Ectodermal cell (in vitro differentiated cells): Measurements from ENCODE around the gene RNF148.
"Not testable (repeated sequence)": the region's sequence is repeated elsewhere in the genome, so short reads cannot be mapped to it uniquely, and the experiment has no call there.

Experiments used
- H3K27ac ChIP-seq: 2 replicates; pipeline ENCODE4 v1.7.0; 2013; ENCODE audit warnings: mild to moderate bottlenecking, low read depth, low read length; ENCODE audit not compliant: insufficient read depth, poor library complexity, severe bottlenecking
- H3K27me3 ChIP-seq: 2 replicates; pipeline ENCODE4 v1.7.0; 2013; ENCODE audit warnings: mild to moderate bottlenecking, low read length; ENCODE audit not compliant: insufficient read depth, control insufficient read depth, poor library complexity, severe bottlenecking
- H3K36me3 ChIP-seq: one replicate; pipeline ENCODE4 v1.7.0; 2013; ENCODE audit warnings: low read length; ENCODE audit not compliant: control insufficient read depth, insufficient read depth
- H3K4me1 ChIP-seq: one replicate; pipeline ENCODE4 v1.7.0; 2013; ENCODE audit warnings: low read length; ENCODE audit not compliant: control insufficient read depth, insufficient read depth
- H3K4me3 ChIP-seq: 2 replicates; pipeline ENCODE4 v1.7.0; 2013; ENCODE audit warnings: low read depth, low read length, control low read depth; ENCODE audit not compliant: insufficient read depth
- H3K9me3 ChIP-seq: 2 replicates; pipeline ENCODE4 v1.7.0; 2013; ENCODE audit warnings: mild to moderate bottlenecking, low read length, moderate library complexity; ENCODE audit not compliant: control insufficient read depth
- WGBS, 2 experiments: methylation state at CpG; one replicate each; pipeline ENCODE4 v1.1.7; 2013; ENCODE audit warnings: missing lambda C conversion rate in 2 of 2; 5-methylcytosine and 5-hydroxymethylcytosine counted together

RNF148 gene

GRCh38 chr7:122679269-122679709, 23.4 kb downstream of the RNF148 start:
- not testable (repeated sequence) for H3K27me3 ChIP-seq, H3K9me3 ChIP-seq, H3K4me3 ChIP-seq, H3K4me1 ChIP-seq, H3K27ac ChIP-seq, H3K36me3 ChIP-seq
- 53 to 56% methylated on average over 9 of the region's 9 CpGs for WGBS, 2 experiments

GRCh38 chr7:122677149-122677548, 25.6 kb downstream of the RNF148 start:
- 54 to 64% methylated on average over 1 of the region's 1 CpG for WGBS, 2 experiments
- no peaks in the 10 kb centered on the region for H3K27me3 ChIP-seq
- H3K9me3 ChIP-seq = no peaks in the 10 kb centered on the region
- H3K4me3 ChIP-seq = no peak overlapping the region
- H3K4me1 ChIP-seq = no peaks in the 10 kb centered on the region
- H3K36me3 ChIP-seq = no peaks in the 10 kb centered on the region
- no peak overlapping the region for H3K27ac ChIP-seq

DNA sequence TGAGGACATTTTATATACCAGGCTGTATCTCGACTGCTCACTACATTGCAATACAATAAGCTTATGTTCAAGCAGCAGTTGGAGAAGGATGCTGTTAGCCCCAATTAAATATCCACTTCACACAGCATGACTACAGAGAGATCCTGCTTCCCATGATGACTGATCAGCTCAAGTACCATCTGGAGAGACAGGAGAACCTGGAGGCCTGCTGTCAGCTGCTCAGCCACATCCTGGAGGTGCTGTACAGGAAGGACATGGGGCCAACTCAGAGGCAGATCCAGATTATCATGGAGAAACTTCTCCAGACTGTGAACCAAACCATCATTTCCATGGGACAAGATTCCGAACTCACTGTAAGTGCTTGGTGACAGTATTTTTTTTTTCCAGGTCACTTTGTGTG, 26.3 kb downstream of the RNF148 start:
- no peaks in the 10 kb centered on the region for H3K4me1 ChIP-seq
- H3K27ac ChIP-seq = no peak overlapping the region
- H3K27me3 ChIP-seq = no peaks in the 10 kb centered on the region
- no peak overlapping the region for H3K4me3 ChIP-seq
- 87 to 95% methylated on average over 2 of the region's 2 CpGs for WGBS, 2 experiments
- H3K9me3 ChIP-seq = no peaks in the 10 kb centered on the region
- no peaks in the 10 kb centered on the region for H3K36me3 ChIP-seq

DNA sequence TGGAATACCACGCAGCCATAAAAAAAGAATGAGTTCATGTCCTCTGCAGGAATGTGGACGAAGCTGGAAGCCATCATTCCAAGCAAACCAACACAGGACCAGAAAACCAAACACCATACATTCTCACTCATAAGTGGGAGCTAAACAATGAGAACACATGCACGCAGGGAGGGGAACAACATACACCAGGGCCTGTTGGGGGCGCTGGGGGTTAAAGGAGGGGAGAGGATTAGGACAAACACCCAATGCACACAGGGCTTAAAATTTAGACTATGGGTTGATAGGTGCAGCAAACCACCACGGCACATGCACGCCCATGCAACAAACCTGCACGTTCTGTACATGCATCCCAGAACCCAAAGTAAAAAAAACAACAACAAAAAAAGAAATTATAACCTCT, 27.1 kb downstream of the RNF148 start:
- no peaks in the 10 kb centered on the region for H3K9me3 ChIP-seq
- 89 to 96% methylated on average over 7 of the region's 7 CpGs for WGBS, 2 experiments
- H3K4me3 ChIP-seq = no peak overlapping the region
- no peaks in the 10 kb centered on the region for H3K4me1 ChIP-seq
- no peaks in the 10 kb centered on the region for H3K36me3 ChIP-seq
- H3K27ac ChIP-seq = no peak overlapping the region
- no peaks in the 10 kb centered on the region for H3K27me3 ChIP-seq

DNA sequence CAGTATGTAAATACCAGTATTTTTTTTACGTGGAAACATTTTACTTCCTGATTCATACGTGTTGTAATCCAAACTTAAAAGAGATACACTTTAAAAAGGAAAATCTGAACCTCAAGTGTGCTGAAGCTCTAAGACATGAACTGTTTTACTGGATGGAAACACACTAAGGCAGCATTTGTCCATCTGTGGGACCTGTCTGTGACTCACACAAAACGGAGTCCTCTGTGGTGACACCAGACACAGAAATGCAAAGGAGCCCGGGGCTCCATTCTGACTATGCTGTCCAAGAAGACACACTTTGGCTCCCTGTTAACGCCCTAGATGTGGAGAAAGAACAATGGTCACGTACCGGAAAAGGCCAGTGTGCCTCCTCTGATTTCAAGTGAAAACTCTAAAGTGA, 27.7 kb downstream of the RNF148 start:
- WGBS, 2 experiments = 96% methylated on average over 7 of the region's 7 CpGs
- H3K4me3 ChIP-seq = no peak overlapping the region
- H3K27ac ChIP-seq = no peak overlapping the region
- no peaks in the 10 kb centered on the region for H3K9me3 ChIP-seq
- no peaks in the 10 kb centered on the region for H3K4me1 ChIP-seq
- no peaks in the 10 kb centered on the region for H3K27me3 ChIP-seq
- no peaks in the 10 kb centered on the region for H3K36me3 ChIP-seq

- 93 to 96% methylated on average over 4 of the region's 4 CpGs for WGBS, 2 experiments
These were observed 28.2 kb downstream of the RNF148 start for GRCh38 chr7:122674502-122674901.

GRCh38 chr7:122673951-122674350, 28.8 kb downstream of the RNF148 start:
- no peaks in the 10 kb centered on the region for H3K9me3 ChIP-seq
- no peaks in the 10 kb centered on the region for H3K4me1 ChIP-seq
- no peaks in the 10 kb centered on the region for H3K36me3 ChIP-seq
- no peak overlapping the region for H3K4me3 ChIP-seq
- H3K27me3 ChIP-seq = no peaks in the 10 kb centered on the region
- no peak overlapping the region for H3K27ac ChIP-seq
- WGBS, 2 experiments = 96 to 97% methylated on average over 21 of the region's 21 CpGs

More at GRCh38 chr7:122674502-122674901, 28.2 kb downstream of the RNF148 start:
- Histone ChIP-seq H3K9me3 (no peaks in the 10 kb centered on the region), H3K36me3 (no peaks in the 10 kb centered on the region), H3K4me3 (no peak overlapping the region), H3K27ac (no peak overlapping the region), H3K27me3 (no peaks in the 10 kb centered on the region), H3K4me1 (no peaks in the 10 kb centered on the region)

DNA sequence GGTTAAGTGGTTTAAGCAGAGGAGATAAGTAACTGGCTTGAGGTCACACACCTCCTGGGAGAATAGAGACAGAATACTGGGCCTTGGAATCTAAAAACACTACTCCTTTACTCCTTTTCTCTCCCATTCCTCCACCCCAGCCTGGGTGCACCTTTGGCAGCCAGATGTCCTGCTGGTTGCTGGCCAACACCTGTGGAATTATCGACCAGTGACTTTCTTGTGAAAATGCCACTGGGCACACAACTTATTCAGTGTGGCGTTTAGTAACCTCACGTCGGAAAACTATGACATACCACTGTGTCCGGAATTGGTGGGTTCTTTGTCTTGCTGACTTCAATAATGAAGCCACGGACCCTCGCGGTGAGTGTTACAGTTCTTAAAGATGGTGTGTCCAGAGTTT, 30.2 kb downstream of the RNF148 start:
- H3K36me3 ChIP-seq = no peaks in the 10 kb centered on the region
- no peaks in the 10 kb centered on the region for H3K4me1 ChIP-seq
- no peaks in the 10 kb centered on the region for H3K9me3 ChIP-seq
- H3K27me3 ChIP-seq = no peaks in the 10 kb centered on the region
- no peak overlapping the region for H3K4me3 ChIP-seq
- H3K27ac ChIP-seq = no peak overlapping the region
- 94 to 97% methylated on average over 8 of the region's 8 CpGs for WGBS, 2 experiments

- no peak overlapping the region for H3K4me3 ChIP-seq
- H3K4me1 ChIP-seq = no peaks in the 10 kb centered on the region
- no peaks in the 10 kb centered on the region for H3K27me3 ChIP-seq
- no peak overlapping the region for H3K27ac ChIP-seq
- WGBS, 2 experiments = 93% methylated on average over 2 of the region's 2 CpGs; no CpG with 5 or more reads in 1 of the 2 experiments
- no peaks in the 10 kb centered on the region for H3K36me3 ChIP-seq
- H3K9me3 ChIP-seq = no peaks in the 10 kb centered on the region
These were observed 39.0 kb downstream of the RNF148 start for GRCh38 chr7:122663733-122664132.

DNA sequence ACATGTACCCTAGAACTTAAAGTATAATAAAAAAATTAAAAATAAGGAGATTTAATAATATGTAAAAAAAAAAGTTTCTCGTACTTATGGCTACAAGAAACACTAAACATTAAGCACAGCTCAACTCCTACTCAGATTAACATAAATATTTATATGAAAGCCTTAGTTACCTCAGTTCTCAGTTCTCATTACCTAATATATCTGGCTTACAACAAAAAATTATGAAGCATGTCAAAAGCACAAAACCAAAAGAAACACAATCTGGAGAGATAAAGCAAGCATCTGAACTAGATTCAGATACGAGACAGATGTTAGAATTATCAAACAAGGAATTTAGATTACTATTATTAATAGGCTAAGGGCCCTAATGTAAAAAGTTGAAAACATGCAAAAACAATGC, 43.9 kb downstream of the RNF148 start:
- no peaks in the 10 kb centered on the region for H3K36me3 ChIP-seq
- no peaks in the 10 kb centered on the region for H3K27me3 ChIP-seq
- no peak overlapping the region for H3K27ac ChIP-seq
- no peaks in the 10 kb centered on the region for H3K4me1 ChIP-seq
- no peak overlapping the region for H3K4me3 ChIP-seq
- no peaks in the 10 kb centered on the region for H3K9me3 ChIP-seq
- WGBS, 2 experiments = 83 to 92% methylated on average over 1 to 2 of the region's 2 CpGs

DNA sequence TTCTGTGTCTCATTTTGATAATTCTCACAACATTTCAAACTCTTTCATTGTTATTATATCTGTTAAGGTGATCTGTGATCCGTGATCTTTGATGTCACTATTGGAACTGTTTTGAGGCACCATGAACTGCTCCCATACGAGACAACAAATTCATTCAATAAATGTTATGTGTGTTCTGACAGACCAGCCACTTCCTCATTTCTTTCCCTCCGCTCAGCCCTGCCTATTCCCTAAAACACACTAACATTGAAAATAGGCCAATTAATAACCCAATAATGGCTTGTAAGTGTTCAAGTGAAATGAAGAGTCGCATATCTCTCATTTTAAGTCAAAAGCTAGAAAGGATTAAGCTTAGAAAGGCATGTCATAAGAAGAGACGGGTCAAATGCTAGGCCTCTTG, 49.0 kb downstream of the RNF148 start:
- 90 to 99% methylated on average over 3 to 5 of the region's 5 CpGs for WGBS, 2 experiments
- H3K27ac ChIP-seq = no peak overlapping the region
- no peaks in the 10 kb centered on the region for H3K27me3 ChIP-seq
- H3K4me3 ChIP-seq = no peak overlapping the region
- no peaks in the 10 kb centered on the region for H3K4me1 ChIP-seq
- no peaks in the 10 kb centered on the region for H3K36me3 ChIP-seq
- no peaks in the 10 kb centered on the region for H3K9me3 ChIP-seq
